HG02588 (cell line): ENCODE measurements around the gene ZNF394.

Source experiments
- ATAC-seq: cut with Tn5 transposase; IDR thresholded peaks from one replicate; pipeline ENCODE4 v1.9.1; 2021; ENCODE audit warnings: mild to moderate bottlenecking, moderate library complexity; ENCODE audit not compliant: unreplicated experiment

Gene ZNF394

GRCh38 chr7:99497766-99498545 lies 2.1 kb downstream of the ZNF394 start:
- no peak for ATAC-seq

- no peak for ATAC-seq
Observed at GRCh38 chr7:99493823-99494222, 6.3 kb downstream of the ZNF394 start.

DNA sequence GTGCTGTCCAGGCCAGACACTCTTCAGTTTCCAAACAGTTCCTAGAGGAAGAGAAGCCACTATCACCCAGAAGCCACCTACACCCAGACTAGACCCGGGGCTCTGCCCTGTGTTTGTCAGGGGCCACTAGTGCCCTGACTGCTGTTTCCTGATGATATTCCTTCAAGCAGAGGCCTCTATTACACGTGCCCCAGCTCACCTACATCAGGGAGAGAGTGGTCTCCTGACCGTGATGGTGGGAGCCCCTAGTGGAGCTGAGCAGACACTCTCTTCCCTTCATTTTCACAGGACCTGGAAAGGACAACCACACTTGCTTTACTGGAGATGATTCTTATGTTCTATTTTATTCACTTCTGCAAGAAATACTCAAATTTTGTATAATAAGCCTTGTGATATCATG lies 9.2 kb downstream of the ZNF394 start:
- no peak for ATAC-seq

- ATAC-seq = no peak
Observed at GRCh38 chr7:99489235-99489634, 10.8 kb downstream of the ZNF394 start.

DNA sequence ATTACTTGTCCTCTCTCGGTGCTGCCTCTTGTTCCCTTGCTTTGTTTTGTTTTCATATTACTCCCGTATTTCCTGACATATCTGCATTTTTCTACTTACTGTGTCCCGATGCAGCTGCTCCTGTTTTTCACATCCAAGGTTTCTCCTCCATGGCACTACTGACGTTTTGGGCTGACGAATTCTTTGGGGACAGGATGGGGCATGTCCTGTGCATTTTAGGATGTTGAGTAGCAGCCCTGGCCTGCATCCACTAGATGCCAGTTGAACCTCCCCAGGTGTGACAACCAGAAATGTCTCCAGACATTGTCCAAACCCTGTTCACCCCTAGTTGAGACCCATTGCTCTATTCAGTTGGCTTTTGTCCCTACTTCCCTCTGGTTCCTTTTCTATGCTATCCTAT lies 15.0 kb downstream of the ZNF394 start:
- ATAC-seq = no peak

DNA sequence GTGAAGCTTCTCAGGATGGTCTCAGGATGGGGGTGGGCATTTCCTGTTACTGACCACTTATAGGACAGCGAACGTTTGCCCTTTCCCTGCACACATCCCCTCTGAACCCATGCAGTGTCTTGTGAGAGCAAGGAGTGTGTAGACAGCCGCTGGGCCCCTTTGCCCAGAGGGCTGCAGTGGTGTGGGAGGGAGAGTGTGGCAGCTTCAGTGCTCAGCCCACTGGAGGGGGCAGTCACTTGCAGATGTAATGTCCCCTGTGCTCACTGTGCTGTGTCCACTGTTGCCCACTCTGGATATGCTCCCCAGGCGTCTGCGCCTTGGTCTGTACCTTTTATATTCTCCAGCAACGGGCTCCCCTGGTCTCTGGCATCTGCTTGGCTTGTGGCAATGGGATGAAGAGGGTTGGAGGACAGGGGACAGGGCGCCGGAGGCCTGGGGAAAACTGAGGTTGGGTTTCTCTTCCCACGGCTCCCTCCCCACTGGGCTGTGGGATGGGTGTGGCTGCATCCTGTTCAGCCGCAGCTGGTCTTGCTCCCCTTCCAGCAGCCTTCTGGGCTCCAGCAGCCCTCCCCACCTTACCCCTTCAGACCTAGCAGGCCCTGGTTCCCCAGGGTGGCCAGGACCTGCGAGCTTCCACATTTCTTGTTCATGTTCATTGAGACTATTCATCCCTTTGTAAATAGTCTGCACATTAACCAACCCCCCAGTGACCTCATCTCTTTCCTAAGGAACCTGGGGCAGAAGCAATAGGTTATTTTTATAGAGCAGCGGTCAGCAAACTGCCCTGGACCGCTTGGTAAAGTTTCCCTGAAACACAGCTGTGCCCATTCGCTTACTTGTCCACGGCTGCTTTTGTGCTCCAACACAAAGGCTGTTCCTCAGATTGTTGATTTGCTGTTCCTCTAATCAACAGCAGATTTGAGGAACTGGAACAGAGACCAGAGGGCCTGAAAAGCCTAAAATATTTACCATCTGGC lies 21.3 kb downstream of the ZNF394 start:
- no peak for ATAC-seq

GRCh38 chr7:99476107-99476506 lies 24.0 kb downstream of the ZNF394 start:
- no peak for ATAC-seq

GRCh38 chr7:99473315-99473596 lies 26.8 kb downstream of the ZNF394 start:
- ATAC-seq = no peak

- ATAC-seq = peak; percentile 95
Observed at GRCh38 chr7:99472561-99473314, 27.3 kb downstream of the ZNF394 start, which contains the start of gene ZNF789. Gene ZNF789, plus strand, starts transcription at chr7:99472890. Its CDS starts 3,567 bp downstream, at chr7:99476457.

DNA sequence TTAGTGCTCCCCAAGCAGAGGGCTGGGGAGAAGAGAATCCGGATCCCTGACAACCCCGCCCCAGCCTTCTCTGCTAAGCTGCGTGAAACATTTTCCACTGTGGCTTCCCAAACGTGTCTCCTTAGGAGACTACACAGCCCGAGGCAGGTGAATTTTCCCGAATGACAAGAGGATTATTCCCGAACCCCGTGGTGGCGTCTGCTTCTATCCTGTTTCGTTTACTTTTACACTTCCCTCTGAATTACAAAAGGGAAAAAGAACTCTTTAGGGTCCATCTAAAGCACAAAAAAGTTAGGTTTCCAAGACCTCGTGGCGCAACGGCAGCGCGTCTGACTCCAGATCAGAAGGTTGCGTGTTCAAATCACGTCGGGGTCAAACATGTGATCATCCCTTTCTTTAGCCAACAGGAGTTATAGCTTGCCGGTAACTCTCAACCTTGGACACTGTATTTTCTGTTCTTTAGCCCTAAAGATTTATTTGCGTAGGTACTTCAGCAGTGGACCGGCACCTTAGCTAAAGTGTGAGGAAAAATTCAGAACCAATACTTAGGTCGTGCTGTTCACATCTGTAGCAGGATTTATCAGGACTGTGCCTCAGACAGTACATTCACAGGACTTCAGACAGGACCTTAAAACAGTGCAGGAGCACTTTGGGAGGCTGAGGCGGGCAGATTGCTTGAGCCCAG lies 30.6 kb downstream of the ZNF394 start:
- no peak for ATAC-seq

DNA sequence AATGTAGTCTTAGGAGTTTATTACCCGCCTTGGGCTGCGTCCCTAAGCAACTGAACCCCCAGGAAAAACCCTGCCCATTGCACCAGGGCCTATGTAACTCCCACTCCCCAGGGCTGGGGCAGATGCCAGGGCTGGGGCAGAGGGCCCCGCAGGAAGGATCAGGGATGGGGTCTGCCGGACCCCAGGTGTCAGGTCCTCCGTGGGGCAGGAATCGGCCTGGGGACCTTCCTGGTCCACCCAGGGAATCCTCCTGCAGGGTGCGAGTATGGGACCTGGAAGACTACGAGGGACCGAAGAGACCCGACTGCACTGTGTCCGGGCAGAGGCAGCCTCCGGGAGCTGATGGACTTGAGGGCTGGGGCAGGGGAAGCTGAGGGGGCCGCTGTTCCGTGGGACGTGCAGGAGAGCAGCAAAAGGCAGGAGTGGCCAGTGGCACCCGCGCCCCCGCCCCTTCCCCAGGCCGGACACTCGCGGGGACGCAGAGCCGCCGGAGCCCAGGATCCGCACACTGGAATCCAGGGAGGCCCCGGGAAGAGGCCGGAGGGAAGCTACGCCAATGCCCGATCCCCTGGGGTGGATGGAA lies 31.7 kb downstream of the ZNF394 start:
- ATAC-seq = no peak

- no peak for ATAC-seq
Observed at GRCh38 chr7:99465421-99465768, 34.7 kb downstream of the ZNF394 start.

DNA sequence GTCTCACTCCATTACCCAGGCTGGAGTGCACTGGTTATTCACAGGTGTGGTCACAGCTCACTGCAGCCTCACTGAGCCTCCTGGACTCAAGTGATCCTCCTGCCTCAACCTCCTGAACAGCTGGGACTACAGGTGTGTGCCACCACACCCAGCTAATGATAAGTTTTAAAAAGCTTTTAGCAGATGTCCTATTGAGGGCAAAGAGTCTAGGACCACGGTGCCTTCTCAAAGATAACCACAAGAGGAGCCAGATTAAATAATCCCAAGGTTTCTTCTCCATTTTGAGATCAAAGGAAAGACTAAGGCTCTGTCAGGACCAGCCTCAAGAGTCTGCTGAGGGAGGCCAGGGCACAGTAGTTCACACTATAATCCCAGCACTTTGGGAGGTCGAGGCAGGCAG lies 38.9 kb downstream of the ZNF394 start:
- ATAC-seq = no peak

GRCh38 chr7:99460651-99461050 lies 39.4 kb downstream of the ZNF394 start:
- no peak for ATAC-seq

GRCh38 chr7:99459087-99459486 lies 41.0 kb downstream of the ZNF394 start:
- no peak for ATAC-seq

GRCh38 chr7:99457650-99458493 lies 42.2 kb downstream of the ZNF394 start:
- no peak for ATAC-seq

DNA sequence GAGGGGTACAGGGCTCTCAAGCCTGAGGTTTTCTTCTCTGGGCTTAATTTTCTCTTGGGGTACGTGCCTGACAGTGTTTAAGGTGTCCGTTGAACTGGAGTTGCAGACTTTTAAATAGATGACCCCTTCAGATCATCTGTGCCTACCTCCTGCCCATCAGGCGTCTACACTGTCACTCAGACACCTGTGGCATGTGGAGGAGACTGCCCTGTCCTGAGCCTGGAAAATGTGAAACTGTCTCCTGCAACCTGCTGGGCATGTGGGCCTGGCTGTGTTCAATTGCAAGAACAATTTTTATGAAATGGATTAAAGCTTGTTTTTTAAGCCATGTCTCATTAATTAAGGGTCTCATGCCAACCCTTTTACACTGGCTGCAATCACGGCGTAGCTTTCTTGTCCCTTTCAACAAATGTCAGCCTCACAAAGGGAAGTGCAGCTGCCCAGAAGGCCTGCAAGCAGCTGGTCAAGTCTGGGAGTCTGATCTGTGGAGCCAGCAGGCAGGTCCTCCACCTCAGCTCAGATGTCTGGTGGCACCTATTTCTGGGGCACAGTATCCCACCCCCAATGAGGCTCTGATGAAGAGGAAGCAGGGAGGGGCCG lies 42.9 kb downstream of the ZNF394 start:
- ATAC-seq = no peak

- no peak for ATAC-seq
Observed at GRCh38 chr7:99456288-99456687, 43.8 kb downstream of the ZNF394 start.

- ATAC-seq = no peak
Observed at GRCh38 chr7:99455874-99456273, 44.2 kb downstream of the ZNF394 start.
